ENCODE measurements around the gene ERCC5.

Gene ERCC5

DNA sequence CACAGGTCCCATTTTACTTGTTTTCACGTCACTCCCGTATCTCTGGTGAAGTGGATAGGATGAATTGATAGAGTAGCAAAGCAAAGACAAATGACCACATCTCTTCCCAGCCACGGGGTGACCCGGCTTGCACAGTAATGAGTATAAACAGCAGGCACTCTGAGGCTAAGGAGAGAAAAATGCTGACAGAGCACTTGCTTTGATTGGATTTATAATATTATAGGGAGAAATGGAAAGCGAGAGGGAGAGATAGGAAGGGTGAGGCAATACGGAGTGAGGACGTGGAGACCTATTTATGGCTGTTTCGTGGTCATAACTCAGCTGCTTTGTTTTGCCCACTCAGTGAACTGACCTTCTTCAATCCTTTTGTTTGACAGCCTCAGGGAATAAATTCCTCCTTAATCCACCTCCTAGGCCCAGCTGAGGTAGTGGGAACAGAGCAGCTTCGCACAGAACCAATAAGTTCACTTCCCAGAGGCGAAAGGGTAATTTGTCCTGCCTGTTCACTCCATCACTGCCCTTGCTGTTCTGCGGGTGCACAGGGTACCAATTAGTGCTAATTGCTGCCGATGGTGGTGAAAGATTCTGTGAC, 68.6 kb downstream of the ERCC5 start:
- DNase-seq (ENCODE audit: insufficient read length, low spot score) = no peak
- FAIRE-seq = no peak

DNA sequence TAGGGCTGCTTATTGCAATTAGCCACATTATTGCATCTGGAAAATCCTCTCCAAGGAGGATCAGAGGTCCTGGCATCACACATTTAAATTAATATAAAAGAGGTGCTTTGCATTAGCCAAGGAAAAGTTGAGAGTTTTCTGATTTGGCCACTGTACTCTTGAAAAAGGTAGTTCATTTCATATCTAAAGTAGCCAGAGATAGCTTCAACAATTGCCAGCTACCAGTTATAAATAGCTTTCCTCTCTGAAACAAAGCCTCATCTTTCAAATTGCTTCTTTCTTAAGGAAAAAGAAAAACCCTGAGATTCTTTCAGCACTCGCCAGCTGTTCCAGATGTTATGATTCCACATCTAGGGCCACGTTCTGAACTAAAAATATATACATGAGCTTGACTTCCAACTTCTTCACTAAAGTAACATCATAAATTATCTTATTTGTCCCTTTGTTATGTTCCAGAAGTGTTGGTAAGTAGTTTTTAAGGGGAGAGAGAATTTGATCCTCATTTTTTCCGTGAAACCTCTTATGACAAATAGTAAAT, 69.6 kb downstream of the ERCC5 start:
- FAIRE-seq = no peak
- no peak for DNase-seq (ENCODE audit: insufficient read length, low spot score)

DNA sequence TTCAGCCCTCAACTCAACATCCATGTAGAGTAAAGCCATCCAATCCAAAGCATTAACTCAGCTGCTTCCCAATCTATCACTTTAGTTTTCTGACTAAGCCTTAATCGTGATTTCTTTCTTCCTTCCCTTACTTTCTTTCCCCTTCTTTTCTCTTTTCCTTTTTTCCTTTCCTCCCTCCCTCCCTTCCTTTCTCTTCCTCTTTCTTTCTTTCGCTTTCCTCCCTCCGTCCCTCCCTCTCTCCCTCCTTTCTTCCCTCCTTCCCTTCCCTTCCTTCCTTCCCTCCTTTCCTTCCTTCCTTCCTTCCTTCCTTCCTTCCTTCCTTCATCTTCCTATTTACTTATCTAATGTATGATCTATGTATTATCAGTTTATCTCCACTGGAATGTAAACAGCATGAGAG, 71.2 kb downstream of the ERCC5 start:
- DNase-seq (ENCODE audit: insufficient read length, low spot score) (no peak), FAIRE-seq (no peak)

DNA sequence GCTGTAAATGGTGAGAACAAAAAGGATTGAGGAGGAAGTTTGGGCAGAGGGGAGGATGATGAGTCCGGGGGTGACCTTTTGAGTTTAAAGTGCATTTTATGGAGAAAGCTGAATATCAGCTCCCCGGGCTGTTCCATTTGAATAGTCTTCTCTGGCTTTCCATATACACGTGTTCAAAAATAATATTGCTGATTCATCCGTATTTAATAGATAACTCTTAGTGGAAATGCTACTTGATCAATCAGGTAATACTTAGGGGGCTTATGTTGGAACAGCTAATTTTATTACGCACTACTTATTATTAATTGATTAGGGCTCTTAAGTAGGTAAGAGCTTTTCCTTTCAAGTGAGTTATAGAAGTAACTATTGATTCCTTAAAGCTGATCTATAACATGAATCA, 76.4 kb downstream of the ERCC5 start:
- FAIRE-seq (no peak), DNase-seq (ENCODE audit: insufficient read length, low spot score) (no peak)
